Measurements from ENCODE around the gene DCAF8.

DNA sequence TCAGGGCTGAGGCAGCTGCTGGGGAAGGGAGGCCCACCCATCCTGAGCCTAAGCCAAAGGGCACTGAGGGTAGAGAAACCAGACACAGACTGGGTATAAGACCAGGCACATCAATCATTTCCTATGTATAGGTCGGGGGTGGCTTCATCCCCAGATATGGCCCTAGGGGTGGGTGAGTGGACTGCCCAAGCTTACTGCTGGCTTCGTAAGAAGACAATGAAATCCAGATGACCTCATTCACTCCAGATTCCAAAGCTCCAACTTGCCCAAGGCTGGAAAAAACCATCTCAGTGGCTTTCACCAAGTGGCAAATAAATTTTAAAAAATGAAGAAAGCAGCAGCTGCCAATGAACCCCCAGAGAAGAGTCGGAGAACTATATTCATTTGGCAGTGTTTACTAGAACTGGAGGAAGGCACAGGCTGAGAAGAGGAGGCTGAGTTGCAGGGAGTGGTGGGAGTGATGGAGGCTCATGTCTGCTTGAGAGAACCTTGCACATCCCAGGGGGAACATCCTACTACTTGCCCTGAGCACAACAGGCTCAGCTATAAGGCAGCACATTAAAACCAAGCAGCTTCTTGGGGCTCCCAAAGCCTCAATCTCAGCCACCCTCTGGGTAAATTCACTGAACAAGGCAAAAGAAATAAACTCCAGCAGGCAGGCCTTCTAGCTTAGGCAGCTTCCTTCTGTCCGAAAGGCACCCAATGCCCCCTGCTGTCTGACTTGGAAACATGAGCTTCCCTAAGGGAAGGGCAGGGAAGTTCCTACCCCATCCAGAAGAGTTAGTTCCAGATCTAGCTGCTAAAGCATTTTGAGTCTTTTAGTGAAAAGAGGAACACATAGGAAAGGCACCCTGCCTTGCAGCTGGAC lies 43.1 kb downstream of the DCAF8 start:
- TF ChIP-seq POLR2A (IDR thresholded peaks at IDR 0.05): no peak
- TF ChIP-seq, protein P1, sequence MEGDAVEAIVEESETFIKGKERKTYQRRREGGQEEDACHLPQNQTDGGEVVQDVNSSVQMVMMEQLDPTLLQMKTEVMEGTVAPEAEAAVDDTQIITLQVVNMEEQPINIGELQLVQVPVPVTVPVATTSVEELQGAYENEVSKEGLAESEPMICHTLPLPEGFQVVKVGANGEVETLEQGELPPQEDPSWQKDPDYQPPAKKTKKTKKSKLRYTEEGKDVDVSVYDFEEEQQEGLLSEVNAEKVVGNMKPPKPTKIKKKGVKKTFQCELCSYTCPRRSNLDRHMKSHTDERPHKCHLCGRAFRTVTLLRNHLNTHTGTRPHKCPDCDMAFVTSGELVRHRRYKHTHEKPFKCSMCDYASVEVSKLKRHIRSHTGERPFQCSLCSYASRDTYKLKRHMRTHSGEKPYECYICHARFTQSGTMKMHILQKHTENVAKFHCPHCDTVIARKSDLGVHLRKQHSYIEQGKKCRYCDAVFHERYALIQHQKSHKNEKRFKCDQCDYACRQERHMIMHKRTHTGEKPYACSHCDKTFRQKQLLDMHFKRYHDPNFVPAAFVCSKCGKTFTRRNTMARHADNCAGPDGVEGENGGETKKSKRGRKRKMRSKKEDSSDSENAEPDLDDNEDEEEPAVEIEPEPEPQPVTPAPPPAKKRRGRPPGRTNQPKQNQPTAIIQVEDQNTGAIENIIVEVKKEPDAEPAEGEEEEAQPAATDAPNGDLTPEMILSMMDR (IDR thresholded peaks at IDR 0.05): peak; percentile 51 to 61 (median 53)
